Ishikawa (cell line): ENCODE results near the gene TSPAN15.

Experiments
- CEBPB ChIP-seq: IDR thresholded peaks from 2 replicates; pipeline ENCODE4 v1.6.1; 2012
- CREB1 ChIP-seq: IDR thresholded peaks from 2 replicates; pipeline ENCODE4 v1.6.1; 2012; ENCODE audit warnings: low read depth
- EGR1 ChIP-seq: IDR thresholded peaks from 2 replicates; pipeline ENCODE4 v1.6.1; 2012
- EP300 ChIP-seq: IDR thresholded peaks from 2 replicates; pipeline ENCODE4 v1.6.1; 2012; ENCODE audit warnings: borderline replicate concordance
- FOXM1 ChIP-seq: IDR thresholded peaks from 2 replicates; pipeline ENCODE4 v1.6.1; 2012; ENCODE audit warnings: low read depth, borderline replicate concordance
- MAX ChIP-seq: IDR thresholded peaks from 2 replicates; pipeline ENCODE4 v1.6.1; 2012
- NFIC ChIP-seq: IDR thresholded peaks from 2 replicates; pipeline ENCODE4 v1.6.1; 2012
- RAD21 ChIP-seq: IDR thresholded peaks from 2 replicates; pipeline ENCODE4 v1.6.1; 2012; ENCODE audit warnings: low read depth
- REST ChIP-seq: IDR thresholded peaks from 2 replicates; pipeline ENCODE4 v1.6.1; 2012; ENCODE audit warnings: low read depth, mild to moderate bottlenecking
- TAF1 ChIP-seq: IDR thresholded peaks from 2 replicates; pipeline ENCODE4 v1.6.1; 2012; ENCODE audit warnings: low read depth, mild to moderate bottlenecking
- TCF12 ChIP-seq: IDR thresholded peaks from 2 replicates; pipeline ENCODE4 v1.6.1; 2012; ENCODE audit warnings: low read depth
- TEAD4 ChIP-seq: IDR thresholded peaks from 2 replicates; pipeline ENCODE4 v1.6.1; 2012
- USF1 ChIP-seq: IDR thresholded peaks from 2 replicates; pipeline ENCODE4 v1.6.1; 2012
- YY1 ChIP-seq: IDR thresholded peaks from 2 replicates; pipeline ENCODE4 v1.6.1; 2012; ENCODE audit warnings: low read depth
- ZBTB7A ChIP-seq: IDR thresholded peaks from 2 replicates; pipeline ENCODE4 v1.6.1; 2012; ENCODE audit warnings: low read depth

The TSPAN15 gene

GRCh38 chr10:69459101-69459790, 8.0 kb downstream of the TSPAN15 start:
- TF ChIP-seq YY1 (no peak), ZBTB7A (no peak), NFIC (no peak), TAF1 (no peak), CEBPB (no peak), EP300 (no peak), EGR1 (no peak), CREB1 (no peak)

- no peak for TF ChIP-seq REST
- no peak for TF ChIP-seq EGR1
- no peak for TF ChIP-seq USF1
- TF ChIP-seq FOXM1: no peak
- no peak for TF ChIP-seq TAF1
- TF ChIP-seq RAD21: no peak
- TF ChIP-seq NFIC: no peak
- no peak for TF ChIP-seq TEAD4
- no peak for TF ChIP-seq CREB1
- TF ChIP-seq EP300: no peak
- TF ChIP-seq TCF12: no peak
- no peak for TF ChIP-seq YY1
- no peak for TF ChIP-seq MAX
- TF ChIP-seq CEBPB: no peak
Measured at GRCh38 chr10:69459893-69460575, 8.8 kb downstream of the TSPAN15 start.

GRCh38 chr10:69460576-69461242, 9.4 kb downstream of the TSPAN15 start:
- TF ChIP-seq TAF1 (no peak), NFIC (no peak), REST (no peak), EGR1 (no peak), FOXM1 (no peak)

GRCh38 chr10:69461243-69462025, 10.2 kb downstream of the TSPAN15 start:
- TF ChIP-seq USF1: no peak

GRCh38 chr10:69463886-69464285, 12.6 kb downstream of the TSPAN15 start:
- no peak for TF ChIP-seq TAF1
- TF ChIP-seq TEAD4: no peak
- TF ChIP-seq RAD21: no peak
- TF ChIP-seq CEBPB: no peak
- TF ChIP-seq MAX: no peak
- TF ChIP-seq USF1: no peak
- no peak for TF ChIP-seq EP300
- TF ChIP-seq ZBTB7A: no peak
- TF ChIP-seq TCF12: no peak
- no peak for TF ChIP-seq NFIC
- TF ChIP-seq CREB1: no peak
- TF ChIP-seq FOXM1: no peak
- TF ChIP-seq REST: no peak
